Fibroblast of villous mesenchyme (primary cell): ENCODE results near the gene TXLNB. TPM values are rescaled to one million over a fixed set of nuclear protein-coding genes. Genes with fewer than 3 reads are reported as not detected.

ENCODE experiments used
- DNase-seq: peaks from one replicate; pipeline ENCODE4 v3.0.0-alpha.2; 2010; ENCODE audit warnings: low read depth
- H3K4me3 ChIP-seq: 2 replicates; pipeline ENCODE4 v1.5.1; 2011; ENCODE audit warnings: low read depth, mild to moderate bottlenecking, low read length
- total RNA-seq: library from RNA; depleted of rRNA; stranded (reverse); fragments of >200 nt; gene quantifications from 2 replicates; pipeline ENCODE4 v1.2.3, GENCODE V29; 2012
- TF ChIP-seq, protein P1 (sequence below): IDR thresholded peaks from 2 replicates; pipeline ENCODE4 v1.5.1; 2012; ENCODE audit warnings: low read depth, mild to moderate bottlenecking, low read length; ENCODE audit not compliant: insufficient read depth

Gene TXLNB
- total RNA-seq, 1 donor: under 0.01 TPM

DNA sequence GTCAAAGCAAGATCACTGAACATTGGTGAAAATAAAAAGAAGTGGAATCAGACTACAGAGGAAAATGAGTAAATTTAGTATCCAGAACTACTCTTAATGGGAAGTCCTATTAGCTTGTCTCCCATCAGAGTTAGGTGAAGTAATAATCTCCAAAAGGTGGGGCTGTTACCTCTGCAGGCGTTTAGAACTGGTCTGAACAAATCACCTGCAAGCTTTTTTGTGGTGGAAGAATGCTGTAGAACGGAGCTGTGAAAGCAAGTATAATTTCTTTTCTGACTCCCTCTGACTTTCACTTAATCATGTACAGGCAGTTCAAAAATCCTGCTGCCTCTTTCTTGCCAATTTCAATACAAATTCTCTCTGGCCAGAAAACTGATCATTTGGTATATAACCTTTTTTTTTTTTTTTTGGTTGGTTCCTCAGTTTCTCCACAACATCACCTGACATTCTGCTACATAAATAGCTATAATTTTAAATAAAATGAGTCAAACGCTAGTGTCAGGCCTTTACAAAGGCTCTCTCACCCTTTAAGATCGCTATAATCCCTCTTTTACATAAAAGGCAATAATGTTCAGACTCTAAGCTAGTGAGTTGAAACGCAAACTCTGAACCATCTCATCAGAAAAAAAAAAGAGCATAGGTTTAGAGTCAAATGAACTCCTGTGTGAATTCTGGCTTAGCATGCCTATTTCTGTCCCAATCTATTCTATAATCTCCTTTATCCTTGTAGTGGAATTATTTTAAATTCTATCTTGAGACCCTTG is 43.8 kb upstream of the TXLNB start:
- DNase-seq: no peak
- TF ChIP-seq, protein P1, sequence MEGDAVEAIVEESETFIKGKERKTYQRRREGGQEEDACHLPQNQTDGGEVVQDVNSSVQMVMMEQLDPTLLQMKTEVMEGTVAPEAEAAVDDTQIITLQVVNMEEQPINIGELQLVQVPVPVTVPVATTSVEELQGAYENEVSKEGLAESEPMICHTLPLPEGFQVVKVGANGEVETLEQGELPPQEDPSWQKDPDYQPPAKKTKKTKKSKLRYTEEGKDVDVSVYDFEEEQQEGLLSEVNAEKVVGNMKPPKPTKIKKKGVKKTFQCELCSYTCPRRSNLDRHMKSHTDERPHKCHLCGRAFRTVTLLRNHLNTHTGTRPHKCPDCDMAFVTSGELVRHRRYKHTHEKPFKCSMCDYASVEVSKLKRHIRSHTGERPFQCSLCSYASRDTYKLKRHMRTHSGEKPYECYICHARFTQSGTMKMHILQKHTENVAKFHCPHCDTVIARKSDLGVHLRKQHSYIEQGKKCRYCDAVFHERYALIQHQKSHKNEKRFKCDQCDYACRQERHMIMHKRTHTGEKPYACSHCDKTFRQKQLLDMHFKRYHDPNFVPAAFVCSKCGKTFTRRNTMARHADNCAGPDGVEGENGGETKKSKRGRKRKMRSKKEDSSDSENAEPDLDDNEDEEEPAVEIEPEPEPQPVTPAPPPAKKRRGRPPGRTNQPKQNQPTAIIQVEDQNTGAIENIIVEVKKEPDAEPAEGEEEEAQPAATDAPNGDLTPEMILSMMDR: no peak
- no peak overlapping the region for H3K4me3 ChIP-seq

DNA sequence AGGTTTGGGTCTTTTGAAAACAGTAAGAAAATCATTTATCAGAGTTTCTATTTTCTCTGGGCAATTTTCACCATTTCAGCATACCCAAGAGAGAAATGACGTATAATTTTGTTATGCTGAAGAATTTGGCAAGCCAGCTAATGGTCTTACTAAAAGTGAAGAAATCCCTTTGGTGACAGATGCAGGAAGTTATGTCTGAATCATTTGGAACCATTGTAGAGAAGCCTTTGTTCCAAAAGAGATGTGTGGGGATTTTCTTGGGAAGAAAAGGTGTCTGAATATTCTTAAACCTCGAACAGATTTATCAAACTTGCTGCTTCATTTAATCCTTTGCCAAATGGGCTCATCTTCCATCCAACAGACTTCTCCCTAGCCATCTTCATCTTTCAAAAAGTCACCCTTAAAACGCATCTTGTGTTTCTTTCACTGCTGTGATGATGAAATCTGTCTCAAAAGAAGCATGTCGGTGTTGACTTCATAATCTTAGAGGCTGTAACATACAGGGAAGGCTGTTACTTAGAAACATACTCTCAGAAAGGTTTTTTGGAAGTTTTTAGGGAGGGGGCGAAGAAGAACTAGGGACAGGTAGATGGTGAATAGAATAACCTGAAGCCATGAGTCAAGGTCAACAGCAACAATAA is 43.1 kb upstream of the TXLNB start:
- H3K4me3 ChIP-seq: no peak overlapping the region
- peak; percentile 69 for DNase-seq
- TF ChIP-seq, protein P1: no peak

DNA sequence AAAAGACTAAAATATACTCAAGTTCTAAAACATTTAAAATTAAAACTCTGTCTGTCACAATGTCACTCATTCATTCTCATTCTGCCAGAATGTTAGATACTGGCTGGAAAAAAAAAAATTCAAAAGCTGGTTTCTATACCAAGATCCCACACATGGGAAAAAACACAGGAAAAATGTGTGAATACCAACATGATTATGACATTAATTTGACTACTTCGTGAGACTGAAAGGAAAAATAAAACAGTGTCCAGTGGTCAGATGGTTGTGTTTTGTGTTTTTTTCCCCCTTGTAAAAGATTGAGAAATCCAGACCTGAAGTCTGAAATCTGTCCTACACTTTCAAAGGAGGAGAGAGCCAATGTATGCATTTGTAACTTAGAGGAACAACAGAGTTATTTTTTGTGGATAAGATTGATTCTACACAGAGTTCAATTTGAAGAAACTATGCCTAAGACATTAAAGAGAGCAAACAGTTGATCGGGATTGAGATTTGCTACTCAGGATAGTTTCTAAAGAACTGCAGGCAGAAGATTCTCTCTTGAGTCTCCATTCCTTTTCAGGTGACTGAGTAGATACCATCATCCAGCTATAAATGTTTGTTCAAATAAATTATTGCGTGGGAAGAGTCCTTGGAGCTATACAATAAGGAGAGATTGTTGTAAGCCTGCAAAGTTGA is 39.2 kb upstream of the TXLNB start:
- H3K4me3 ChIP-seq: no peak overlapping the region
- peak; percentile 27 for DNase-seq
- TF ChIP-seq, protein P1: no peak

DNA sequence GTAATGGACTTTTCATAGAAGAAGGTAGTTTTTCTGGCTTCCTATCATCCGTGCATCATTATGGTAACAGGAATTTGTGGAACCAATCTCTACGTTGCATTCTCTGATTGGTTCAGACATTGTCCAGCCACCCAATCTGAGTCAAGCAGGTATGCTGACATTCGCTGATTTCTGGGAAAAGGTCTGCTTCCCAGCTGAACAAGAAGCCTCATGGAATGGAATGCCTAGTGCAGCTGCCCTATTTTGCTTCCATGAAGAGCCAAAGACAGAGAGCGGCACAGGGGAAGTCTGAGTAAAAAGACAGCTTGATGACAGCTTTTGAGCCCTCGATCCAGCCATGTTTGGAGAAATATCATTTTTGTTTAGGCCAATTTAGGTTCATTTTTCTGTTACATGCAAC is 38.5 kb upstream of the TXLNB start:
- no peak for DNase-seq
- H3K4me3 ChIP-seq: no peak overlapping the region
- TF ChIP-seq, protein P1: no peak

DNA sequence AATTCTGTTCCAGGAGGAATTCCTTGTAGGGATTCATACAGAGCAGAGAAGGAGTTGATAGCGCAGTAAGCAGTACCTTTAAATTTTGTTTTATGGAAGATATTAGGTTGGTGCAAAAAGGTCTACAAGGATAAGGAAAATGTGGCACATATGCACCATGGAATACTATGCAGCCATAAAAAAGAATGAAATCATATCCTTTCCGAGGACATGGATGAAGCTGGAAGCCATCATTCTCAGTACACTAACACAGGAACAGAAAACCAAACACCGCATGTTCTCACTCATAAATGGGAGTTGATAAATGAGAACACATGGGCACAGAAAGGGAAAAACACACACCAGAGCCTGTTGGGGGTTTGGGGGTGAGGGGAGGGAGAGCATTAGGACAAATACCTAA is 37.4 kb upstream of the TXLNB start:
- H3K4me3 ChIP-seq: no peak overlapping the region
- TF ChIP-seq, protein P1: no peak

DNA sequence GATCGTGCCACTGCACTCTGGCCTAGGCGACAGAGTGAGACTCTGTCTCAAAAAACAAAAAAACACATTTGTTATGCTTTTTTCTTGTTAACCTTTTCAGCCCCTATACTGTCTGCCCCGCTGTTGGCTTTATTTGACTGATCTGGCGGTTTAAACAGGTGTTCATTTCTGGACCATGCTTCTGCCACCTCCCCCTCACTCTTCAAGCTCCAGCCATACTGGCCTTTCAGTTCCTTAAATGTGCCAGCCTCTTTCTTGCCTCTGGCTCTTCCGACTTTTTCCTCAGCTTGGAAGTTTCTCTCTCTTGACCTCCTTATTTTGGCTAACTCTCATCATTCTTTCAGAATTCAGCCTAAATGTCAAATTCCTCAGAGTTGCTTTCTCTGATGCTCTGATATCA is 35.2 kb upstream of the TXLNB start:
- TF ChIP-seq, protein P1: no peak
- no peak for DNase-seq
- H3K4me3 ChIP-seq: no peak overlapping the region

More for the DNA sequence above, 37.4 kb upstream of the TXLNB start:
- no peak for DNase-seq
